ENCODE results near the gene MRPL12. TPM values are rescaled to one million over a fixed set of nuclear protein-coding genes. Genes with fewer than 3 reads are reported as not detected.

The MRPL12 gene
- total and polyA plus RNA-seq, 2 of the 13 experiments (the other 11 are each of a cell fraction or from before 2014, with no cell fraction given) = 39.1 to 94.1 TPM

DNA sequence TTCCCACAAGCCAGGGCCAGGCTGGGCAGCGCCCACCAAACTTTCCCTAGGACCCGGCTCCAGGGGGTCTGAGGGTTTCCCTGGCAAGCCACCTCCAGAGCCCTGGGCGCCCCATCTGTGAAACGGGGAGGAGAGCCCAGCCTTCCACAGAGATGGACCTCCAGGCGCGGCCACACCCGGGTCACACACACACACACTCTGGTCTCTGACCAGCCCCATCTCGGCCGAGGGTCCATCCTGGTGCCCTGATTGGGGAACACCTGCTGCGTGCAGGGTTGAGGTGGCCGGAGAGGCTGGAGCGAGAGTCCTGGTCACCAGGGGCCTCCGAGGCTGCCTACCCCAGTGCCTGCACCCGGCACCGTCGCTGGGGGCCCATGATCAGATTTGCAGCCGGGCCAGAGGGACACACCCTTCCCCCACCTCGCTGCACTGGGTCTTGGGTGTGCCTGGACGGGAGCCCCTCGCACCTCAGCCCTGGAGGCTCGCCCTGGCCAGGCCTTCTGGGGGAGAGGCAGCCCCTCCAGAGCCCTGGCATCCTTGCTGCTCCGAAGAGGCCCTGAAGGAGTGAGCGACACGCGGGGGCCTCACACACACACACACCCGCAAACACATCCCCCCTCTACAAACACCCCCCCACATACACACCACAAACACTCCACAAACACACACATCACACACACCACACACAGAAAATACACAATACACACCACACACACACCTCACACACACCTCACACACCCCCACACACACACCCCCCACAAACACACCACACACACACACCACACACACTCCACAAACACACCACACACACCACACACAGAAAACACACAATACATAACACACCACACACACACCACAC is 38.7 kb downstream of the MRPL12 start (continued):
- TF ChIP-seq MYNN (CRISPR knock-in tag; IDR thresholded peaks at IDR 0.05; ENCODE audit: low read depth) (no peak), ZNF335 (CRISPR knock-in tag; IDR thresholded peaks at IDR 0.05) (0 out of 2 replicates have a peak, but pooled peaks have one; percentile 65), SOX13 (IDR thresholded peaks at IDR 0.05) (no peak), SOX13 (CRISPR knock-in tag; conservative IDR thresholded peaks at IDR 0.05 in 1 of 2, IDR thresholded peaks at IDR 0.05 in 1 of 2) (no peak), SP2 (CRISPR knock-in tag; IDR thresholded peaks at IDR 0.05) (no peak), ELF3 (CRISPR knock-in tag; IDR thresholded peaks at IDR 0.05) (no peak), HDAC6 (IDR thresholded peaks at IDR 0.05; ENCODE audit: low read depth, low read length) (peak; percentile 55; the same call in 1 of the 2 replicates), HNRNPL (IDR thresholded peaks at IDR 0.05; ENCODE audit: low read depth, low read length) (0 out of 2 replicates have a peak, but pooled peaks have one; percentile 59), PCBP1 (IDR thresholded peaks at IDR 0.05; ENCODE audit: borderline replicate concordance, low read depth, low read length) (0 out of 2 replicates have a peak, but pooled peaks have one; percentile 24), ZNF451 (CRISPR knock-in tag; IDR thresholded peaks at IDR 0.05) (0 out of 2 replicates have a peak, but pooled peaks have one; percentile 14), MATR3 (CRISPR knock-in tag; IDR thresholded peaks at IDR 0.05) (no peak), ETV6 (CRISPR knock-in tag; conservative IDR thresholded peaks at IDR 0.05) (no peak), ZNF768 (CRISPR knock-in tag; IDR thresholded peaks at IDR 0.05) (peak; percentile 59; the same call in 1 of the 2 replicates), ZMYM3 (CRISPR knock-in tag; IDR thresholded peaks at IDR 0.05) (0 out of 2 replicates have a peak, but pooled peaks have one; percentile 28), ZNF891 (CRISPR knock-in tag; IDR thresholded peaks at IDR 0.05) (peak; percentile 54; the same call in 1 of the 2 replicates), TCF7L2 (IDR thresholded peaks at IDR 0.05; ENCODE audit: low read depth, low read length) (no peak)
- TF ChIP-seq, protein P1, sequence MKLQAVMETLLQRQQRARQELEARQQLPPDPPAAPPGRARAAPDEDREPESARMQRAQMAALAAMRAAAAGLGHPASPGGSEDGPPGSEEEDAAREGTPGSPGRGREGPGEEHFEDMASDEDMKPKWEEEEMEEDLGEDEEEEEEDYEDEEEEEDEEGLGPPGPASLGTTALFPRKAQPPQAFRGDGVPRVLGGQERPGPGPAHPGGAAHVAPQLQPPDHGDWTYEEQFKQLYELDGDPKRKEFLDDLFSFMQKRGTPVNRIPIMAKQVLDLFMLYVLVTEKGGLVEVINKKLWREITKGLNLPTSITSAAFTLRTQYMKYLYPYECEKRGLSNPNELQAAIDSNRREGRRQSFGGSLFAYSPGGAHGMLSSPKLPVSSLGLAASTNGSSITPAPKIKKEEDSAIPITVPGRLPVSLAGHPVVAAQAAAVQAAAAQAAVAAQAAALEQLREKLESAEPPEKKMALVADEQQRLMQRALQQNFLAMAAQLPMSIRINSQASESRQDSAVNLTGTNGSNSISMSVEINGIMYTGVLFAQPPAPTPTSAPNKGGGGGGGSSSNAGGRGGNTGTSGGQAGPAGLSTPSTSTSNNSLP (IDR thresholded peaks at IDR 0.05; ENCODE audit: low read depth, low read length) = no peak
- TF ChIP-seq, protein P2, sequence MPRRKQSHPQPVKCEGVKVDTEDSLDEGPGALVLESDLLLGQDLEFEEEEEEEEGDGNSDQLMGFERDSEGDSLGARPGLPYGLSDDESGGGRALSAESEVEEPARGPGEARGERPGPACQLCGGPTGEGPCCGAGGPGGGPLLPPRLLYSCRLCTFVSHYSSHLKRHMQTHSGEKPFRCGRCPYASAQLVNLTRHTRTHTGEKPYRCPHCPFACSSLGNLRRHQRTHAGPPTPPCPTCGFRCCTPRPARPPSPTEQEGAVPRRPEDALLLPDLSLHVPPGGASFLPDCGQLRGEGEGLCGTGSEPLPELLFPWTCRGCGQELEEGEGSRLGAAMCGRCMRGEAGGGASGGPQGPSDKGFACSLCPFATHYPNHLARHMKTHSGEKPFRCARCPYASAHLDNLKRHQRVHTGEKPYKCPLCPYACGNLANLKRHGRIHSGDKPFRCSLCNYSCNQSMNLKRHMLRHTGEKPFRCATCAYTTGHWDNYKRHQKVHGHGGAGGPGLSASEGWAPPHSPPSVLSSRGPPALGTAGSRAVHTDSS (CRISPR knock-in tag; conservative IDR thresholded peaks at IDR 0.05) = no peak
- TF ChIP-seq, protein P3, sequence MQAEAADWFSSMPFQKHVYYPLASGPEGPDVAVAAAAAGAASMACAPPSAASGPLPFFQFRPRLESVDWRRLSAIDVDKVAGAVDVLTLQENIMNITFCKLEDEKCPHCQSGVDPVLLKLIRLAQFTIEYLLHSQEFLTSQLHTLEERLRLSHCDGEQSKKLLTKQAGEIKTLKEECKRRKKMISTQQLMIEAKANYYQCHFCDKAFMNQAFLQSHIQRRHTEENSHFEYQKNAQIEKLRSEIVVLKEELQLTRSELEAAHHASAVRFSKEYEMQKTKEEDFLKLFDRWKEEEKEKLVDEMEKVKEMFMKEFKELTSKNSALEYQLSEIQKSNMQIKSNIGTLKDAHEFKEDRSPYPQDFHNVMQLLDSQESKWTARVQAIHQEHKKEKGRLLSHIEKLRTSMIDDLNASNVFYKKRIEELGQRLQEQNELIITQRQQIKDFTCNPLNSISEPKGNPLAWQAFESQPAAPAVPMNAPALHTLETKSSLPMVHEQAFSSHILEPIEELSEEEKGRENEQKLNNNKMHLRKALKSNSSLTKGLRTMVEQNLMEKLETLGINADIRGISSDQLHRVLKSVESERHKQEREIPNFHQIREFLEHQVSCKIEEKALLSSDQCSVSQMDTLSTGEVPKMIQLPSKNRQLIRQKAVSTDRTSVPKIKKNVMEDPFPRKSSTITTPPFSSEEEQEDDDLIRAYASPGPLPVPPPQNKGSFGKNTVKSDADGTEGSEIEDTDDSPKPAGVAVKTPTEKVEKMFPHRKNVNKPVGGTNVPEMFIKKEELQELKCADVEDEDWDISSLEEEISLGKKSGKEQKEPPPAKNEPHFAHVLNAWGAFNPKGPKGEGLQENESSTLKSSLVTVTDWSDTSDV (CRISPR knock-in tag; IDR thresholded peaks at IDR 0.05) = peak; percentile 75; the same call in 1 of the 2 replicates
- TF ChIP-seq, protein P4, sequence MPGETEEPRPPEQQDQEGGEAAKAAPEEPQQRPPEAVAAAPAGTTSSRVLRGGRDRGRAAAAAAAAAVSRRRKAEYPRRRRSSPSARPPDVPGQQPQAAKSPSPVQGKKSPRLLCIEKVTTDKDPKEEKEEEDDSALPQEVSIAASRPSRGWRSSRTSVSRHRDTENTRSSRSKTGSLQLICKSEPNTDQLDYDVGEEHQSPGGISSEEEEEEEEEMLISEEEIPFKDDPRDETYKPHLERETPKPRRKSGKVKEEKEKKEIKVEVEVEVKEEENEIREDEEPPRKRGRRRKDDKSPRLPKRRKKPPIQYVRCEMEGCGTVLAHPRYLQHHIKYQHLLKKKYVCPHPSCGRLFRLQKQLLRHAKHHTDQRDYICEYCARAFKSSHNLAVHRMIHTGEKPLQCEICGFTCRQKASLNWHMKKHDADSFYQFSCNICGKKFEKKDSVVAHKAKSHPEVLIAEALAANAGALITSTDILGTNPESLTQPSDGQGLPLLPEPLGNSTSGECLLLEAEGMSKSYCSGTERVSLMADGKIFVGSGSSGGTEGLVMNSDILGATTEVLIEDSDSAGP (CRISPR knock-in tag; IDR thresholded peaks at IDR 0.05; ENCODE audit: borderline replicate concordance) = 0 out of 2 replicates have a peak, but pooled peaks have one; percentile 31
- TF ChIP-seq, protein P5, sequence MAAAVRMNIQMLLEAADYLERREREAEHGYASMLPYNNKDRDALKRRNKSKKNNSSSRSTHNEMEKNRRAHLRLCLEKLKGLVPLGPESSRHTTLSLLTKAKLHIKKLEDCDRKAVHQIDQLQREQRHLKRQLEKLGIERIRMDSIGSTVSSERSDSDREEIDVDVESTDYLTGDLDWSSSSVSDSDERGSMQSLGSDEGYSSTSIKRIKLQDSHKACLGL (CRISPR knock-in tag; IDR thresholded peaks at IDR 0.05) = no peak

All from HepG2 (cell line).